Stimulated activated CD8-positive, alpha-beta memory T cell treated with anti-CD3 and anti-CD28 coated beads, Interleukin-7, amount 100 ng/mL, for 4 hours (primary cell): ENCODE results near the gene ARFGEF2.
"Not testable (repeated sequence)": the region's sequence is repeated elsewhere in the genome, so short reads cannot be mapped to it uniquely, and the experiment has no call there.

Source experiments
- DNase-seq, 2 donors: peaks; one replicate each; pipeline ENCODE4 v3.0.0-alpha.2; 2020; ENCODE audit warnings: low read depth in 2 of 2

The ARFGEF2 gene

DNA sequence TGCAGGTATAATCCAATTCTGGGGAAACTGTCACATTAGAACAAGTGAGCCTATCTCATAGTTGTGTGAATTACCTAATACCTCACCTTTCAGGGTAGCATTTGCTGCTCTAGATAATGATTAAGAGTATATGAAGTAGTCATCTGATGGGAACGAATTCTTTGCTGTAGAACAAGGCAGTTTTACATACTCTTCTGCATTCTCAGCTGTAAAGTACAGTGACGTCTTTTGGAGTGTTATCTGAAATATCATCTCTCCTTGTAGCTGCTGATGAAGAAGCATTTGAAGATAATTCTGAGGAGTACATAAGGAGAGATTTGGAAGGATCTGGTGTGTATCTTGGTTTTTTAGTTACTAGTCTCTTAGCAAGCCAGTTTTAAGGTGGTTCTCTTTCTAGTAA is 153.0 kb downstream of the ARFGEF2 start:
- no peak for DNase-seq

GRCh38 chr20:49078310-49078709 is 156.8 kb downstream of the ARFGEF2 start:
- no peak for DNase-seq

- not testable (repeated sequence) for DNase-seq
Observed at GRCh38 chr20:49082295-49082694, 160.8 kb downstream of the ARFGEF2 start.
